HG03025 (cell line): ENCODE results near the gene HECTD4.
"Not testable (repeated sequence)": the region's sequence is repeated elsewhere in the genome, so short reads cannot be mapped to it uniquely, and the experiment has no call there.

Source experiments
- ATAC-seq: cut with Tn5 transposase; IDR thresholded peaks from one replicate; pipeline ENCODE4 v1.9.1; 2021; ENCODE audit warnings: mild to moderate bottlenecking, moderate library complexity; ENCODE audit not compliant: unreplicated experiment, low FRiP score

The HECTD4 gene

GRCh38 chr12:112357214-112357613 is 25.0 kb downstream of the HECTD4 start:
- no peak for ATAC-seq

DNA sequence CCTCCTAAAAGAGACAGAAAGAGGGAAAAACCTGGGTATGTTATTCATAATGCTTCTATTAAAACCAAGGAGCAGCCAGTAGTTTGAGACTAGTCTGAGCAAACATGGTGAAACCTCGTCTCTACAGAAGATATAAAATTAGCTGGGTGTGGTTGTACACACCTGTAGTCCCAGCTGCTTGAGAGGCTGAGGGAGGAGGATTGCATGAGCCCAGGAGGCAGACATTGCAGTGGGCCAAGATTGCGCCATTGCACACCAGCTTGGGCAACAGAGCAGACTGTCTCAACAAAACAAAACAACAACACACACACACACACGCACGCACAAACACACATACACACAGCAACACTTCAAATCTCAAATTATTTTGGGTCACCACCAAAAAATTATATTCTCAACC is 27.8 kb downstream of the HECTD4 start:
- no peak for ATAC-seq

DNA sequence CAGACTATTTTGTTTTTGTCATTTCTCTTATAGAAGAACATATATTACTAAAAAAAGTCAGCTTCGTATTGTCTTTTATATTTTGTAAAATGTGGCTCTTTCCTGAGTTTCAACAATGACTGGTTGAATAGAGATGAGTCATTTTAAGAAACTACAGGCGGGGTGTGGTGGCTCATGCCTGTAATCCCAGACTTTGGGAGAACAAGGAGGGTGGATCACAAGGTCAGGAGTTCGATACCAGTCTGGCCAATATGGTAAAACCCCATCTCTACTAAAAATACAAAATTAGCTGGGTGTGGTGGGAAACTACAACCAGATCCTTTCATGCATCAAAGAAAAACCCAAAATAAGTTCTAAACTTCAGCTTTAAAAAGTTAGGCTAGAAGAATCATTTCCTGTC is 28.8 kb downstream of the HECTD4 start:
- no peak for ATAC-seq

GRCh38 chr12:112352921-112353320 is 29.3 kb downstream of the HECTD4 start:
- no peak for ATAC-seq

DNA sequence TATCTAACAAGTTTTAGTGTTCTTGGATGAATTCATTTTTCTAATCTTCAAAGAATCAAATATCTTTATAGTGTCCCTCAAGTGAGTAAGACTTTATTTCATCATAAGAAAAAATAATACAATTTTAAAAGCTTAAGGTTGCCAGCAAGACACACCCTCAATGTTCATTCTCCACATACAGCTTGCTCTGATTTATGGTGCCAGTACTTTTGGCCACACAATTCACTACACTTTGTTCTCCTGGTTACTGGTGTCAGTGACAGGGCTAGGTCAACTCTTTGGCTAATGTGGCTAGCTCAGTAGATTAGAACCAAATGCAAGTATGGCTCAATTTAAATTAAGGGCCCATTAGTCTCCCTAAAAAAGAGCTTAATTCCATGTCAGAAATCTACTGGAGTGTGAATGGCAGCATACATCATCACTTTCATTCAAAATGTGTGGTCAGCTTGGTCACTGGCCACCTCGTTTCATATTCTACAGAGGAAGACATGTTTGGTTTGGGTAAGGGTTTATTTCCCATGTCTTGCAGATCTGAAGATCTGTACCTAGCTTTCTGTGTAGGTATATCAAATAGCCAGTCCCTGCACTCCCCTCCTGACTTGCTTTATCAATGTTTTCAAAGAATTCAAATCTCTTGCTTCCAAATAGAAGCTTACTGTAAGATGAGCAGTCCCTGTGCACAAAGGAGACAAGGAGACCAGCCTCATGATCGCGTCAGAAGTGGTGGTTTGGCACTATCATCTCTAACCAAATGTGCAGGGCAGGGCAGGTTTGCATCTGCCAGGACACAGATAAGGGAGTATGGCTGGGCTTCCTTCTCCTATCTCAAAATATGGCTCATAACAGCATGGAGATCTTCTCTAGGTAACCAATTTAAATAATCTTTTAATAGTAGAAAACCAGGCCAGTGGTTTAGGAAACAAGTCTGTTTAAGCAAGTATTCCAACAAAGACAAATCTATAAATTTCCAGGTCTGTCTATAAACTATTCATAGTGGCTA is 31.3 kb downstream of the HECTD4 start:
- no peak for ATAC-seq

GRCh38 chr12:112349431-112349830 is 32.8 kb downstream of the HECTD4 start:
- ATAC-seq: no peak

- ATAC-seq: not testable (repeated sequence)
Measured at GRCh38 chr12:112348926-112349325, 33.3 kb downstream of the HECTD4 start.

GRCh38 chr12:112347581-112347982 is 34.6 kb downstream of the HECTD4 start:
- ATAC-seq: no peak

GRCh38 chr12:112346194-112346593 is 36.0 kb downstream of the HECTD4 start:
- no peak for ATAC-seq

DNA sequence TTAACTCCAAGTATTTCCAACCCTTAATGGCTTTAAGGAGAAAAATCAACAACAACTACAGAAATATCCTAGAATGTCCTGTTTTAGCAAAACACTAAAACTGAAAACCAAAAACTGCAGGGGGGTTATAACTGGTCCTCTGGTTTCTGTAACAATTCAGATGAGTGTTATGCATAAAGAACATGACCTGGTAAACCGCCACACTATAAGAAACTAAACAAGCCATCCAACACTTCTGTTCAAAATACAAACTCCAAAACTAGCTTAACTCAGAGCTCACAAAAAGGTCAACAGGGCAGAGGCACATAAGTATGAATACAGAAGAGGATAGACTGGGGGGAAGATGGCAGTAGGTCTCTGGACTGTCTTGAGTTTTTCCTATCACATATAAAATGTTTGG is 38.0 kb downstream of the HECTD4 start:
- no peak for ATAC-seq

DNA sequence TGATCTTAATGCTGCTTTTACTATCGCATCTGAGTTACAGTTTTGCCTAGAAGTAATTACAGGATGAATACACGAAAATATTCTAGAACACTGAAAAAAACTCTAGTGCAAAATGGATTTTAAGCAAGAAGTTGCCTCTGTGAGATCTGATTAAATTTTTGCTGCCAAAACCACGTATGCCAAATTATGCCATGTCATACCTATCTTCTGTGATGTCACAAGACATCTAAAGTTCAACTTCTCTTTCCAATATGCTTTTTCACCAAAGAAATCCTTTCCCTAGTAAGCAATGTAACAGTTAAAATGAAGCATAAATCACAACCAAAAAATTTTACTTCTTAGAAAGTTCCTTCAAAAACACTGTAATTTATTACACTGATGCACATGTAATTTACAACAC is 39.6 kb downstream of the HECTD4 start:
- ATAC-seq: no peak

DNA sequence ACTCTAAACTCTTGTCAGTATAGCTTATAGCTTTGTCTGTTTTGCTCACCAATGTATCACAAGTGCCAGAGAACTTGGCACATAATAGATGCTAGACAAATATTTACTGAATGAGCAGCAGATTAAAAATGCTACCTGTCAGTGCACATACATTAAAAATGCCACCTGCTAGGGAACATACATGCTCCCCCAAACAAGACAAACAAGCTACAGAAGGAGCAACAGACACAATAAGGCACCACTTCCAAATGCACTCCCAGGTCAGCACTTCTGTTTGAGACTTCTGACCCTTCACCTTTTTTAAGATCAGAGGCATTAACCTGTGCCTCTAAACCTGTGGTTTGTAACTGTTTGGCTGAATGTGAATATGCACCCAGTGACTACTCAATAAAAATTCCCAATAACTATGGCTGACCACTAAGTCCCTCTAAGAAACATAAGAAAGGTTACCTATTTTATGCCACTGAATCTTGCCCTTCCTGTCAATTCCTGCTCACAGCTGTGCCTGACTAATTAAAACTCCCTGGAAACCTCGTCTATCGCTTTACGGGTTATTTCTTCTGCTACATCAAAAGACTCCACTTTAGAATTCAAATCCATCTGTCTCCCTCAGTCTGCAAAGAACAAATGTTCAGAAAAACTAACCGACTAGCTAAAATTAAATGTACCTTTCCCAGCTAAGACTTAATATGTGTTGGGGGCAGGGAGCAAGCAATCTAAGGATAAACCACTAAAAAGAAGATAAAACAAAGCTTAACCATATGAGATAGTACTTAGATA is 41.0 kb downstream of the HECTD4 start:
- no peak for ATAC-seq

DNA sequence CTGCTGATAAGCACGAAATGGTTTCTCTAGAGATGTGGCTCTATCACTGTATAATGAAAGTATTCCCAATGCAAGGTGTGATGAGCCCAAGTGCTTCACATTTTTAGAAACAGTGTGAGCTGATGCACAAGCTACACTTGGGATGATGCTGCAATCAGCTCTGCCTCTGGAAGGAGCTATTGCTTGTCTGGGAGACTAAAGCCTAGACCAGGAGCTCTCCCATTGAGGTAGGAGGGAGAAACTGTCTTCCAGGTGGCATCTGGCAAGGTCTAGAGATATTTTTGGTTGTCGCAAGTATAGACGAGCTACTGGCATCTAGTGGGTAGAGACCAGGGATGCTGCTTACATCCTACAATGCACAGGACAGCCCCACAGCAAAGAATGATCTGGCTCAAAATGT is 42.0 kb downstream of the HECTD4 start:
- no peak for ATAC-seq

DNA sequence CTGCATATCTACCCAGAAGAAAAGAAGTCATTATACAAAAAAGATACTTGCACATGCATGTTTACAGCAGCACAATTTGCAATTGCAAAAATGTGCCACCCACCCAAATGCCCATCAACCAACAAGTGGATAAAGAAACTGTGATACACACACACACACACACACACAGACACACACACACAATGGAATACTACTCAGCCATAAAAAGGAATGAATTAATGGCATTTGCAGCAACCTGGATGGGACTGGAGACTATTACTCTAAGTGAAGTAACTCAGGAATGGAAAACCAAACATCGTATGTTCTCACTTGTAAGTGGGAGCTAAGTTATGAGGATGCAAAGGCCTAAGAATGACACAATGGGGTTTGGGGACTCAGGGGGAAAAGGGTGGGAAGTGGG is 47.2 kb downstream of the HECTD4 start:
- ATAC-seq: not testable (repeated sequence)

- ATAC-seq: no peak
Measured at GRCh38 chr12:112333019-112333418, 49.2 kb downstream of the HECTD4 start.

- ATAC-seq: no peak
Measured at GRCh38 chr12:112331886-112332285, 50.3 kb downstream of the HECTD4 start.

DNA sequence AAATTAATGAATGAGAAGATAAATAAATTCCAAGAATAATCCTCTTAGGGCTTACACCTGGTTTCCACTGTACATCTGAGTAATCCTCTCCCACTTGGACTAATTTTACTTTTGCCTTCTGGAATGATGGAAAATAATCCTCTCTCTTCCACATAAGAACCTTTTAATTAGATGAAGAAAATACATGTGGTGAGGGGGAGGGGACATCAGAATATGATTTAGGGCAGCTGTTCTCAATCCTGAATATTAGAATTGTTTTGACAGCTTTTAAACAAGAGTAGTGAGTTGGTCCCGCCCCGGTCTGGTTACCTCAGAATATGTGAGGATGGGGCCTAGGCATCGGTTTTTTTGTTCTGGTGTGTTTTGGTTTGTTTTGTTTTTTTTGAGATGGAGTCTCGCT is 51.5 kb downstream of the HECTD4 start:
- no peak for ATAC-seq

DNA sequence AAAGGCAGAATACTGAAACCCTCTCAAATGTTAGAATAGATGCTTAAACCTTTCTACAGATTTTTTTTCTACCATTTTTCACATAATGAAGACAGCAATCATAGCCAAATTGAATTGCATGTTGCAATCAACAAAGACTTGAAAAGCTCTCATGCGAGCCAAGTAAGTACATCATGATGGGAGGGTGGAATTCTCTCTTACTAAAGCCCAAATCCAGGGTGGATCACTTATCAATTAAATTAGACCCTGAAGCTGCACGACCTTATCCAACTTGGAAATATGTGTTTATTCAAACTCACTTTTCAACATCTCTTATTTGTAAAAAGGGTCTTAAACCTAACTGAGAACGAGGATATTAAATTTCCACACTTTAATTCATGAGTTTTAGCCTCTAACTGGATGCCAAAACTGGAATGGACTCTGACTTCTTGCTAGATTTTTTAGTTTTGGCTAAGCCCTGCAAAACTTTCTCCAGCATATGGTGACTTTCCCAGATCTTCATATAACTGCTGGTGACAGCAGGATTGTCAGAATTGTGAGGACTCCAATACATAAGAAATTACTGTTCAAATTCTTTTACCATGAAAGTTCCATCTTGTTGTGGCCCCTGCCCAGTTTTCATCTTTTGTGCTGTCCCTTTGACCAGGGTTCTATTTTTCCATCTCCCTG is 53.6 kb downstream of the HECTD4 start:
- no peak for ATAC-seq

DNA sequence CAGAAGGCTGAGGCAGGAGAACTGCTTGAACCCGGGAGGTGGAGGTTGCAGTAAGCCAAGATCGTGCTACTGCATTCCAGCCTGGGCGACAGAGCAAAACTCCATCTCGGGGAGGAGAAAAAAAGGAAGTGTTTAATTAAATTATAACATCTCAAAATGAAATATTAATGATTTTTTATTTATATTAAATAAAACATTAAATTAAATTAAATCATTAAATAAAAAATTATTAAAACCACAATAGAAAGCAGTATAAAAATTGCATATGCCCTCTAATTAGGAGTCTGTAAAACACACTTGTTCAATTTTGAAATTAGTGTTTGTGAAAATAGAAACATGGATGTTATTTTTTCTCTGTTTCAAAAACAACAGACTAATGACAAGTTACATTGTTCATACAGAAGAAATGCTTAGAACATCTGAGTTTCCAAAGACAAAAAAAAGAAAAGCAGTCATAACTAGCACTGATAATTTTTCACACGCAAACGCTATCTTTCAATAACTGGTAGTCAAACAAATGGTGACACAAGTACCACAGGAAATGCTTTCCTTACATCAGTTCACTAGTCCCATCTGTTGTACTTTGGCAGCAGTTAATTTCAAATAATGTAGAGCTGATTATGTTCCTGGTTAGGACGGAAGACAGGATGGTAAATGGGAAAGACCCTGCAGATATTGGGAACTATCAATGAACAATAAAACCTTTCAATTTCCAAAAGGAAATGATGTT is 54.9 kb downstream of the HECTD4 start:
- ATAC-seq: no peak

- no peak for ATAC-seq
Measured at GRCh38 chr12:112325622-112326207, 56.5 kb downstream of the HECTD4 start.
